GM12878 (cell line): ENCODE data around the gene ATIC.

ENCODE experiments used
- EZH2 ChIP-seq: IDR thresholded peaks from 2 replicates; pipeline ENCODE4 v1.6.1; 2012; ENCODE audit warnings: low read depth, mild to moderate bottlenecking, control low read depth, inconsistent platforms, low read length, borderline replicate concordance; ENCODE audit not compliant: control insufficient read depth
- POLR2A ChIP-seq: IDR thresholded peaks from 2 replicates; pipeline ENCODE4 v1.6.1; 2011; ENCODE audit warnings: low read depth, mild to moderate bottlenecking, low read length
- SPI1 ChIP-seq: IDR thresholded peaks from 2 replicates; pipeline ENCODE4 v1.6.1; 2011; ENCODE audit warnings: low read depth, mild to moderate bottlenecking, low read length, moderate library complexity, borderline replicate concordance; ENCODE audit not compliant: insufficient read depth
- TF ChIP-seq, protein P1 (sequence below), 3 experiments: IDR thresholded peaks in 2 of 3; conservative IDR thresholded peaks in 1 of 3; 2 replicates each; pipeline ENCODE4 v1.5.1; 2011; ENCODE audit warnings: low read depth in 3 of 3, low read length in 3 of 3, mild to moderate bottlenecking in 3 of 3, control low read depth in 2 of 3, moderate library complexity in 2 of 3, inconsistent platforms in 1 of 3, mixed read lengths in 1 of 3; ENCODE audit not compliant: control insufficient read depth in 2 of 3, insufficient read depth in 1 of 3; ENCODE audit errors: extremely low read depth in 1 of 3
- TF ChIP-seq, protein P2 (sequence below): IDR thresholded peaks from 2 replicates; pipeline ENCODE4 v1.6.1; 2011; ENCODE audit warnings: borderline replicate concordance, low read depth, mild to moderate bottlenecking, moderate library complexity, mixed read lengths, low read length; ENCODE audit not compliant: insufficient read depth; ENCODE audit errors: extremely low read length
- TF ChIP-seq, protein P3 (sequence below): IDR thresholded peaks from 2 replicates; pipeline ENCODE4 v1.6.1; 2012; ENCODE audit warnings: mild to moderate bottlenecking, low read depth, low read length
- TF ChIP-seq, protein P4 (sequence below): IDR thresholded peaks from 2 replicates; pipeline ENCODE4 v1.6.1; 2012; ENCODE audit warnings: low read depth, low read length, improper control_type of control experiment

DNA sequence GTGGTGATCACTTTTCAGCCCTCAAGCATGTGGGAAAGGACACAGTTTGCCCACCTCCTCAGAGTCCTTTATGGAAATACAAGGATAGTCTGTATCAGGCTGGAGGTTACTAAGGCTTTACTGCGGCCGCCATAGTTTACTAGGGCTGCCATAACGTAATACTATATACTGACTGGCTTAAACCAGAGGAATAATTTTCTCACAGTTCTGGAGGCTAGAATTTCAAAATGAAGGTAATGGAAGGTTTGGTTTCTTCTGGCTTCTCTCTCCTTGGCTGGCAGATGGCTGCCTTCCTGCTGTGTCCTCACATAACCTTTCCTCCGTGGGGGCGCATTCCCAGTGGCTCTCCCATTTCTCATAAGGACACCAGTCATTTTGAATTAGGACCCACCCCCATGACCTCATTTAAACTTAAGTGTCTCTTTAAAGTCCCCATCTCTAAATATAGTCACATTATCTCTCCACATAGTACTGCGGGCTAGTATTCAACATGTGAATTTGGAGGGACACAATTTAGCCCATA is 12.5 kb upstream of the ATIC start:
- TF ChIP-seq, protein P1, sequence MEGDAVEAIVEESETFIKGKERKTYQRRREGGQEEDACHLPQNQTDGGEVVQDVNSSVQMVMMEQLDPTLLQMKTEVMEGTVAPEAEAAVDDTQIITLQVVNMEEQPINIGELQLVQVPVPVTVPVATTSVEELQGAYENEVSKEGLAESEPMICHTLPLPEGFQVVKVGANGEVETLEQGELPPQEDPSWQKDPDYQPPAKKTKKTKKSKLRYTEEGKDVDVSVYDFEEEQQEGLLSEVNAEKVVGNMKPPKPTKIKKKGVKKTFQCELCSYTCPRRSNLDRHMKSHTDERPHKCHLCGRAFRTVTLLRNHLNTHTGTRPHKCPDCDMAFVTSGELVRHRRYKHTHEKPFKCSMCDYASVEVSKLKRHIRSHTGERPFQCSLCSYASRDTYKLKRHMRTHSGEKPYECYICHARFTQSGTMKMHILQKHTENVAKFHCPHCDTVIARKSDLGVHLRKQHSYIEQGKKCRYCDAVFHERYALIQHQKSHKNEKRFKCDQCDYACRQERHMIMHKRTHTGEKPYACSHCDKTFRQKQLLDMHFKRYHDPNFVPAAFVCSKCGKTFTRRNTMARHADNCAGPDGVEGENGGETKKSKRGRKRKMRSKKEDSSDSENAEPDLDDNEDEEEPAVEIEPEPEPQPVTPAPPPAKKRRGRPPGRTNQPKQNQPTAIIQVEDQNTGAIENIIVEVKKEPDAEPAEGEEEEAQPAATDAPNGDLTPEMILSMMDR (IDR thresholded peaks at IDR 0.05 in 2 of 3, conservative IDR thresholded peaks at IDR 0.05 in 1 of 3; ENCODE audit: control insufficient read depth in 2 of 3, extremely low read depth in 1 of 3, insufficient read depth in 1 of 3, low read depth in 3 of 3, low read length in 3 of 3) = no peak
- no peak for TF ChIP-seq SPI1
- TF ChIP-seq EZH2 = no peak
- TF ChIP-seq, protein P2, sequence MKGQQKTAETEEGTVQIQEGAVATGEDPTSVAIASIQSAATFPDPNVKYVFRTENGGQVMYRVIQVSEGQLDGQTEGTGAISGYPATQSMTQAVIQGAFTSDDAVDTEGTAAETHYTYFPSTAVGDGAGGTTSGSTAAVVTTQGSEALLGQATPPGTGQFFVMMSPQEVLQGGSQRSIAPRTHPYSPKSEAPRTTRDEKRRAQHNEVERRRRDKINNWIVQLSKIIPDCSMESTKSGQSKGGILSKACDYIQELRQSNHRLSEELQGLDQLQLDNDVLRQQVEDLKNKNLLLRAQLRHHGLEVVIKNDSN = no peak
- no peak for TF ChIP-seq POLR2A
- TF ChIP-seq, protein P3, sequence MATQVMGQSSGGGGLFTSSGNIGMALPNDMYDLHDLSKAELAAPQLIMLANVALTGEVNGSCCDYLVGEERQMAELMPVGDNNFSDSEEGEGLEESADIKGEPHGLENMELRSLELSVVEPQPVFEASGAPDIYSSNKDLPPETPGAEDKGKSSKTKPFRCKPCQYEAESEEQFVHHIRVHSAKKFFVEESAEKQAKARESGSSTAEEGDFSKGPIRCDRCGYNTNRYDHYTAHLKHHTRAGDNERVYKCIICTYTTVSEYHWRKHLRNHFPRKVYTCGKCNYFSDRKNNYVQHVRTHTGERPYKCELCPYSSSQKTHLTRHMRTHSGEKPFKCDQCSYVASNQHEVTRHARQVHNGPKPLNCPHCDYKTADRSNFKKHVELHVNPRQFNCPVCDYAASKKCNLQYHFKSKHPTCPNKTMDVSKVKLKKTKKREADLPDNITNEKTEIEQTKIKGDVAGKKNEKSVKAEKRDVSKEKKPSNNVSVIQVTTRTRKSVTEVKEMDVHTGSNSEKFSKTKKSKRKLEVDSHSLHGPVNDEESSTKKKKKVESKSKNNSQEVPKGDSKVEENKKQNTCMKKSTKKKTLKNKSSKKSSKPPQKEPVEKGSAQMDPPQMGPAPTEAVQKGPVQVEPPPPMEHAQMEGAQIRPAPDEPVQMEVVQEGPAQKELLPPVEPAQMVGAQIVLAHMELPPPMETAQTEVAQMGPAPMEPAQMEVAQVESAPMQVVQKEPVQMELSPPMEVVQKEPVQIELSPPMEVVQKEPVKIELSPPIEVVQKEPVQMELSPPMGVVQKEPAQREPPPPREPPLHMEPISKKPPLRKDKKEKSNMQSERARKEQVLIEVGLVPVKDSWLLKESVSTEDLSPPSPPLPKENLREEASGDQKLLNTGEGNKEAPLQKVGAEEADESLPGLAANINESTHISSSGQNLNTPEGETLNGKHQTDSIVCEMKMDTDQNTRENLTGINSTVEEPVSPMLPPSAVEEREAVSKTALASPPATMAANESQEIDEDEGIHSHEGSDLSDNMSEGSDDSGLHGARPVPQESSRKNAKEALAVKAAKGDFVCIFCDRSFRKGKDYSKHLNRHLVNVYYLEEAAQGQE = no peak
- TF ChIP-seq, protein P4, sequence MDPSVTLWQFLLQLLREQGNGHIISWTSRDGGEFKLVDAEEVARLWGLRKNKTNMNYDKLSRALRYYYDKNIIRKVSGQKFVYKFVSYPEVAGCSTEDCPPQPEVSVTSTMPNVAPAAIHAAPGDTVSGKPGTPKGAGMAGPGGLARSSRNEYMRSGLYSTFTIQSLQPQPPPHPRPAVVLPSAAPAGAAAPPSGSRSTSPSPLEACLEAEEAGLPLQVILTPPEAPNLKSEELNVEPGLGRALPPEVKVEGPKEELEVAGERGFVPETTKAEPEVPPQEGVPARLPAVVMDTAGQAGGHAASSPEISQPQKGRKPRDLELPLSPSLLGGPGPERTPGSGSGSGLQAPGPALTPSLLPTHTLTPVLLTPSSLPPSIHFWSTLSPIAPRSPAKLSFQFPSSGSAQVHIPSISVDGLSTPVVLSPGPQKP = no peak
